Dedifferentiated amniotic fluid mesenchymal stem cell (primary cell): Measurements from ENCODE around the gene POLR2J.
"Not testable (repeated sequence)": the region's sequence is repeated elsewhere in the genome, so short reads cannot be mapped to it uniquely, and the experiment has no call there.

Experiments used
- DNase-seq: peaks from one replicate; pipeline ENCODE4 v3.0.0-alpha.2; 2016; ENCODE audit errors: extremely low spot score

POLR2J gene

GRCh38 chr7:102466097-102466496 is 12.6 kb downstream of the POLR2J start:
- no peak for DNase-seq

DNA sequence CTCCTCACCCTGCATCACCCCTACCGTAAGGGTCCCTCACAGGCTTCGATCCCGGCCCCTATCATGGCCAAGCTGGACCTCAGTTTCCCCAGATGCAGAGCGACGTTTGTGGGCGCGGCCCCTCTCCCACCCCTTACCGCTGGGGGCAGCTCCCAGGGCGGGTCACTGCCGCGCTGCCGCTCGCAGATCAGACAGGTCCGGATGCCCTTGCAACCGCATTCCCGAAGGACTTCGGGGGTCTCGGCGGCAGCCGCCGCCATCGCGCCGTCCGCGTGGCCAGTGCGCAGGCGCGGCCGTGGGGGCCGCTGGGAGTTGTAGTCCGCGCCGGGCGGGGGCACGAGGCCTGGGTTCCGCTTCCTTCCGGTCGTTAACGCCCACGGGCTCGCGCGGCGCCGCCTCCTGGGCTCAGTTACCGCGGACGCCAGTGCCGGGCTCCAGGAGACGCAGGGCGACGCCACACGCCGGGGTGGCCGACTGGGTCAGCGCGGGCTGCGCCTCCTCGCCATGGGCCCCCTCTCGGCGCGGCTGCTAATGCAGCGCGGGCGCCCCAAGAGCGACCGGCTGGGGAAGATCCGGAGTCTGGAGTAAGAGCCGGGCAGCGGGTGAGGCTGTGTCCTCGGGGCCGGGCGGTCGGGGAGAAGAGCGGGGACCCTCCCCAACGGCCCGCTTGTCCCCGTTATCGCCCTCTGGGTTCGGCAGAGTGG is 14.0 kb downstream of the POLR2J start, which contains the start of the genes ALKBH4 and LRWD1:
ALKBH4 (minus strand) TSS at position 287 of the 704 bp plus-strand sequence; CDS start at position 260, 27 bp downstream.
LRWD1 (plus strand) TSS at position 408 of the 704 bp plus-strand sequence; CDS start at position 505, 97 bp downstream.
- DNase-seq, result peak; percentile 87

DNA sequence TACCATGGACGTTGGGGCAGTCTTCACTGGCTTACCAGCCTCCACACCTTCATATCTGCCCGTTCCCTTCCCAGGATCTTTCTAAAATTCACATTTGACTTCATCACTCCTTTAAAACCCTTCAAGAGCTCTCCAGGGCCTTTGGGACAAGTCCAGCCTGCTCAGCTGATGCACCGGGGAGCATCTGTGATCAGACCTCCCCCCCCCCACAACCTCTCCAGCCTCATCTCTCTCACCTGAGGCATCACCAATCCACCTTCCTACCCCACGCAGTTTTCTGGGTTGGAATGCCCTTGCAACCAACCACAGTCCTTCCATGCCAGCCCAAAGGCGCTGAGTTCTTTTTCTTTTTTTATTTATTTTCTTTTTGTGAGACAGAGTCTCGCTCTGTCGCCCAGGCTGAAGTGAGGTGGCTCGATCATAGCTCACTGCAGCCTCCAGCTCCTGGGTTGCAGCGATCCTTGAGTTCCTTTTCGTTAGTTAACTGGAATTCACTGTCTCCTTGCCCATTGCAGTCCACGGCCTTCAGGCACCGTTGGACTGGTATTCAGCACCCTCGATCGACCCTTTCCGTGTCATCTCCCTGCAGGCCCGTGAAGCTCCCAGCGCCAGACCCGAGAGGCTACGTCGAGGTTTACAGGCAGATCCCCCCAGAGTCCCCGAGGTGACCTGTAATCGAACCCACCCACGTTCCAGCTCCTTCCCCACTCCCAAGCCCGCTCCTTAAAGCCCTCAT is 14.7 kb downstream of the POLR2J start:
- no peak for DNase-seq

DNA sequence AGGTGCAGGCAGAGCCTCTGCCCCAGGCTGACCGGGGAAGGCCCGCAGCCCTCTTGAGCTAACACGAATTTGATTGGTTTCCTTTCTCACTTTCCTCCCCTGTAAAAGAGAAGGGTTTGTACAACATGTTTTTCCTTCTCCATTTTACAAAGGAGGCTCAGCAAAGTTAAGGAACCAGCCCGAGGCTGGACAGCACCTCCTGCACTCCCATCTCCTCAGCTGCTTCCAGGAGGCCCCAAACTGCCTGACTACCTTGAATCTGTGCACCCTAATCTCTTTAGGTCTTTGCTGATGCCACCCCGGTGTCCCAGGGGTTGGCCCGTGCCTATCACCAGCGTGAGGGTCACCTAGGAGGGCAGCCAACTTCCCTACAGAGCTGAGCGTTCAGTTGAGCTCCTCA is 18.3 kb downstream of the POLR2J start:
- DNase-seq, result no peak

- no peak for DNase-seq
Measured at GRCh38 chr7:102459221-102459844, 19.4 kb downstream of the POLR2J start.

- no peak for DNase-seq
Measured at GRCh38 chr7:102457352-102457924, 21.3 kb downstream of the POLR2J start.

DNA sequence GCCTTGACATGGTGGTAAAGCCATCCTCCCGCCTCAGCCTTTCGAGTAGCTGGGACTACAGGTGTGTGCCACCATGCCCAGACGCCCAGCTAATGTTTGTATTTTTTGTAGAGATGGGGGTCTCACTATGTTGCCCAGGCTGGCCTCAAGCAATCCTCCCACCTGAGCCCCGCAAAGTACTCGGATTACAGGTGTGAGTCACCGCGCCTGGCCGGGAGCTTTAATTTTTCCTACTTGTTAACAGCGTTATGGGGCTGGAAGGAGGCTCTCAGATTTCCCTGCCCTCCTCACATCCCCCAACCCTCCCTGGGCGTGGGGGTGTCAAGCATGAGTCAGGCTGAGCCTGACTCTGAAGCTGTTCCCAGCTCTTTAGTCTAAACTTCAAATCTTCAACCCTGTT is 22.4 kb downstream of the POLR2J start:
- no peak for DNase-seq

DNA sequence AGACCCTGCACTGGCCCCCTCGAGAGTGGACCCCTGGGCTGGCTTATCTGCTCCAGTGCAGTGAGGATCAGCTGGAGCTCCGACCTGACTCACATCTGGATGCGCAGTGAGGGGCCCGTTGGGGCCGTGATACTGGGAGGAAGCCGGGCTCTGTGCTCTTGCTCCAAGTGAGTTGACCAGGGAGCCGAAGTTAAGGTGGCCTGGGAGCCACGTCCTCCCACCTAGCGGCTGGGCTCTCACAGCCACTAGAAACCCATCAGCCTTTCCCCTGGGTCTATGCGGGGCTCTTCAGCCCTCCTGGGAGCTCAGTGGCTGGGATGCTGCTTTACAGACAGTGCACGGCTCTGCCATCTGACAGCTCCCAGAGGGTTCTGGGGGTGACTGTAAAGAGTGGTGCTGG is 23.1 kb downstream of the POLR2J start:
- no peak for DNase-seq

GRCh38 chr7:102454932-102455331 is 23.8 kb downstream of the POLR2J start:
- DNase-seq, result not testable (repeated sequence)

DNA sequence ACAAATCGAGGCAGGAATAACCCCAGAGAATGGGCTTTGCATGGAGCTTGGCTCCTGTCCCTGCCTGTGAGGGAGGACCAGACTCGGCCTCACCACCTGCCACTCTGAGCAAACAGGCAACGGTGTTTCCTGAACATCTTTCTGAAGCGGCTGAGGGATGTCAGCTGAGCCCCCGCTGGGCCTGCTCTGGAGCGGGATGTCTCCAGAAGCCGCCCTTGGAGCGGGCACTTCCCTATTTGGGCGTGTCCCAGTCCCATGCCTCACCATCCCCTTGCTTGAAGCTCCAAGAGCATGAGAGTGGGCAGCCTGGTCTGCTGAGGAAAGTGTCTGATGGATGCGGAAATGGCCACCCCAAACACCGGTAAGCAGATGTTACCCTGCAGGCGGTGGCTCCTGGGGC is 24.3 kb downstream of the POLR2J start:
- no peak for DNase-seq

DNA sequence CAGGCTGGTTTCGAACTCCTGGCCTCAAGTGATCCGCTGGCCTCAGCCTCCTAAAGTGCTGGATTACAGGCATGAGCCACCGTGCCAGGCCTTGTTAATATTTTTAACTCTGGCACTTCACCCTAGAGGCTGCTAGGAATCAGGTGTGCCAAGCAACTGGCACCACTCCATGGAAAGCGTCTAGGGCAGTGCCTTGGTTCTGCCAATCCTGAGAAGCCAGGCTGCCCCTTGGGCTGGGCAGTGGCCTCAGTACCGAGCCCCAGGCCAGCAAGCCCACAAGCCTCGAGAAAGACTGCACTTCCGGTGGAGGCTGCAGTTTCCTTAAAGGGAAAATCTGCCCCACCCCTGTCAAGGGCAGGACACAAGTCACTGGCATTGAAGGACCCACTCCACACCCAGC is 25.4 kb downstream of the POLR2J start:
- no peak for DNase-seq

GRCh38 chr7:102452451-102452850 is 26.3 kb downstream of the POLR2J start:
- DNase-seq, result no peak

DNA sequence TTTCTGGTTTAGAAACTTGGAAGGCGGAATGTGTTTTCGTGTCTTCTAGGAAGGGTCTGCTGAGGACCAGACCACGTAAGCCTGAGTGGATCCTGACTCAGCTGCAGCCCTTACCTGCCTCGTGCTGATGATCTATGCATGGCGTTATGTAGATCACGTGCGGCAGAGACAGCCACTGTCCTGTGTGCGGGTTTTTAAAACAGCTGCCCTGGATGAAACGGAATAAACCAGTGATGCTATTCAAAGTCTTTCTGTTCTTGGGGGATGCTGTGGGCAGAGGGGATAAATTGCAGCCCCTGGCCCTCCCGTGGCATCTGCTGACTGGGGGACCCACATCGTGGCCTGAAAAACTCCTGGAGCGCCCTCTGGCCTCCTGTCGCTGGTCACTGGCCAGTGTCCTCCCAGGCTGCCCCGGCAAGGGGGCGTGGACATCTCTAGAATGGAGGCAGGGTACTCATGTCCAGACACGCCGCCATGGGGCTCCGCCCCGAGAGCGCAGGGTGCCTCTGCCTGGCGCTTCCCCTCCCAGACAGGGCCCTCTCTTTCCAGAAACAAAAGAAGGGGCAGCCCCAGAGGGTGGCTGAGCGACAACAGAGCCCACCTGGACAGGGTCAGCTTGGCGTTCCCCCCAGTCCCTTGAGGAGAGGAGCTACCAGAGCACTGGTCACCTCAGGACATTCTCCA is 27.2 kb downstream of the POLR2J start:
- no peak for DNase-seq

DNA sequence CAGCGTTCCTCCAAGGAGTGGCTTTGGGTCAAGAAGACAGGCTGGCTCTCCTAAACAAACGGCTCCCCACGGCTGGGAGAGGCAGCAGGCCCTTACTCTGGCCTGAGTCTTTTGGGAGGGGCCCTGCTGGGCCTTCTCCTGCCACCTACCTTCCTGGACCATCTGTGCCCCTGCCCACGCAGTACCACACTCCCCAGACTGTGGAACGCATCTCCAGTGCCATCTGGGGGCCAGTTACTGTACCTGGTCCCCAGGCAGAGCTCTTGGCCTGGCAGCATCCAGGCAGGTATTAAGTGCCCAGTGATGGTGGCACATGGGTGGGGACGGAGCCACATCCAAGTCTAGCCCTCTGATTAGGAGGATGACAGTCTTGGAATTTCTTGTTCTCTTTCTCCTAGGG is 28.5 kb downstream of the POLR2J start:
- DNase-seq, result no peak

GRCh38 chr7:102449136-102449535 is 29.6 kb downstream of the POLR2J start:
- no peak for DNase-seq

DNA sequence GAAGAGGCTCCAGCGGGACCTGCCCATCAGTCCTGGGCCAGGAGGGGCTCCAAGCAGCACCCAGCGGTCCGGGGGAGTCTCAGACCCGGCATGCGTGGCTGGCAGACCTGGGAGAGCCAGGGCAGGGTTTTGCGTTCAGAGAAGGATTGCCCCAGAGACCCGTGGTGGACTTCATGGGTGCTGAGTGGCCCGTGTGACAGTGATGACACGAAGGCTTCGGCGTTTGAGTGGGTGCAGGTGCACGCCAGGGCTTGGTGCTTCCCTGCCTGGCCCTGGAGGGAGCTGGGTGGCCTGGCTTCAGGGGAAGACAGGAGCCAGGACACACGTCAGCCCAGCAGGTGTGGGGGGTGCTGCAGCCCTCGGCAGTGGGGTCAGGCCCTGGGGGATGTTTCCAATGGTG is 31.4 kb downstream of the POLR2J start:
- no peak for DNase-seq

GRCh38 chr7:102446387-102447156 is 32.1 kb downstream of the POLR2J start:
- DNase-seq, result no peak

DNA sequence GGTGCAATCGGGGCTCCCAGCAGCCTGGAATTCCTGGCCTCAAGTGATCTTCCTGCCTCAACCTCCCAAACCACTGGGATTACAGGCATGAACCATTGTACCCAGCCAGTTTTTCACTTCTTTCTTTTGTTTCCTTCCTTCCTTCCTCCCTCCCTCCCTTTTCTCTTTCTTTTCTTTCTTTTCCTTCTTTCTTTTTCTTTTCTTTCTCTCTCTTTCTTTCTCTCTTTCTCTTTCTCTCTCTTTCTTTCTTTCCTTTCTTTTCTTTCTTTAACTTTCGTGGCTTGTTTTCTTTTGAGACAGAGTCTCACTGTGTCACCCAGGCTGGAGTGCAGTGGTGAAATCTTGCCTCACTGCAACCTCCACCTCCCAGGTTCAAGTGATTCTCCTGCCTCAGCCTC is 33.0 kb downstream of the POLR2J start:
- no peak for DNase-seq

DNA sequence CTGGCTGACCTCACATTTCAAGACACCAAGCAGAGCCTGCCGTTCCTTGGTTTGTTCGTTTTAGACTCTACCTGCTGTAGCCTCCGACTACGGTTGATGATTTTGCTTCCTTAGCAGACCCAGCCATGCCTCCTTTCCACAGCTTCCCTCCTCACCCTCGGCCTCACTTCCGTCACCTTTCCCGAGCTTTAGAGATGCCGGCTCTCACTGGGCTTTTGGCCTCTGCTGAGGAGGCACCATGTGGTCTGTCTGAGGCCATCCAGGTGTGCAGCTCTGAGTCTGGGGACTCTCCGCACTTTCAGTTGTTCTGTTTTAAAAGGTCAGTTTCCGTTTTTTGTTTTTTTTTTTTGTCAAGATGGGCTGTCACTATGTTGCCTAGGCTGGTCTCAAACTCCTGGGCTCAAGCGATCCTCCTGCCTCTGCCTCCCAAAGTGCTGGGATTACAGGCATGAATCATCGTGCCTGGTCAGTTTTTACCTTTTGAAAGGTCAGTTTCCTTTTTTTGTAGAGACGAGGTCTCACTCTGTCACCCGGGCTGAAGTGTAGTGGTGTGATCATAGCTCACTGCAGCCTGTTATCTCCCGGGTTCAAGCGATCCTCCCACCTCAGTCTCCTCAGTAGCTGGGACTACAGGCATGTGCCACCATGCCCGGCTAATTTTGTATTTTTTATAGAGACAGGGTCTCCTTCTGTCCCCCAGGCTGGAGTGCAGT is 33.6 kb downstream of the POLR2J start:
- DNase-seq, result no peak
